ENCODE results near the gene FAM234A.

GRCh38 chr16:259814-260253, 25.2 kb downstream of the FAM234A start:
- TF ChIP-seq CTCF (conservative IDR thresholded peaks at IDR 0.05; ENCODE audit: low read length) = no peak
- no peak for TF ChIP-seq EZH2phosphoT487 (IDR thresholded peaks at IDR 0.05; ENCODE audit: borderline replicate concordance, low read depth, low read length)
